Mucosa of stomach (tissue), 1 donor: ENCODE data around the gene ZNF398.

Source experiments
- H3K27me3 ChIP-seq: one replicate; pipeline ENCODE4 v1.7.0; 2013; ENCODE audit warnings: mild to moderate bottlenecking, low read length; ENCODE audit not compliant: control insufficient read depth, insufficient read depth
- H3K36me3 ChIP-seq: one replicate; pipeline ENCODE4 v1.7.0; 2013; ENCODE audit warnings: low read length; ENCODE audit not compliant: control insufficient read depth, insufficient read depth
- H3K4me1 ChIP-seq: one replicate; pipeline ENCODE4 v1.7.0; 2013; ENCODE audit warnings: mild to moderate bottlenecking, low read length; ENCODE audit not compliant: control insufficient read depth, insufficient read depth
- H3K4me3 ChIP-seq: one replicate; pipeline ENCODE4 v1.7.0; 2013; ENCODE audit warnings: low read length
- H3K9ac ChIP-seq: one replicate; pipeline ENCODE4 v1.7.0; 2013; ENCODE audit warnings: mild to moderate bottlenecking, low read length, moderate library complexity
- H3K9me3 ChIP-seq: one replicate; pipeline ENCODE4 v1.7.0; 2013; ENCODE audit warnings: mild to moderate bottlenecking, low read length, moderate library complexity; ENCODE audit not compliant: control insufficient read depth
- donor health status: Pancreatic carcinoma.

Gene ZNF398

GRCh38 chr7:149207324-149208035 lies 60.2 kb downstream of the ZNF398 start:
- Histone ChIP-seq H3K4me3 (no peak overlapping the region), H3K4me1 (peaks cover 12% of the 10 kb centered on the region), H3K27me3 (no peaks in the 10 kb centered on the region), H3K9ac (no peak overlapping the region), H3K36me3 (peaks cover 28% of the 10 kb centered on the region), H3K9me3 (no peaks in the 10 kb centered on the region)

- H3K36me3 ChIP-seq: peaks cover 28% of the 10 kb centered on the region
Measured at GRCh38 chr7:149209518-149210269, 62.4 kb downstream of the ZNF398 start.

GRCh38 chr7:149210551-149210950 lies 63.3 kb downstream of the ZNF398 start:
- Histone ChIP-seq H3K4me1 (peaks cover 10% of the 10 kb centered on the region), H3K27me3 (no peaks in the 10 kb centered on the region), H3K4me3 (no peak overlapping the region), H3K36me3 (peaks cover 30% of the 10 kb centered on the region), H3K9me3 (no peaks in the 10 kb centered on the region), H3K9ac (no peak overlapping the region)

More at GRCh38 chr7:149209518-149210269, 62.4 kb downstream of the ZNF398 start:
- Histone ChIP-seq H3K9ac (no peak overlapping the region), H3K4me1 (peaks cover 12% of the 10 kb centered on the region), H3K4me3 (no peak overlapping the region), H3K27me3 (no peaks in the 10 kb centered on the region), H3K9me3 (no peaks in the 10 kb centered on the region)

GRCh38 chr7:149214020-149214720 lies 66.9 kb downstream of the ZNF398 start:
- Histone ChIP-seq H3K4me1 (no peaks in the 10 kb centered on the region), H3K9ac (no peak overlapping the region), H3K9me3 (no peaks in the 10 kb centered on the region), H3K27me3 (no peaks in the 10 kb centered on the region), H3K36me3 (peaks cover 25% of the 10 kb centered on the region), H3K4me3 (no peak overlapping the region)

GRCh38 chr7:149216402-149216801 lies 69.1 kb downstream of the ZNF398 start:
- H3K4me1 ChIP-seq: no peaks in the 10 kb centered on the region
- H3K4me3 ChIP-seq: no peak overlapping the region
- H3K36me3 ChIP-seq: peaks cover 18% of the 10 kb centered on the region
- H3K9me3 ChIP-seq: no peaks in the 10 kb centered on the region
- no peak overlapping the region for H3K9ac ChIP-seq
- H3K27me3 ChIP-seq: no peaks in the 10 kb centered on the region

- H3K36me3 ChIP-seq: peaks cover 18% of the 10 kb centered on the region
- no peak overlapping the region for H3K9ac ChIP-seq
- H3K4me3 ChIP-seq: no peak overlapping the region
- no peaks in the 10 kb centered on the region for H3K27me3 ChIP-seq
- no peaks in the 10 kb centered on the region for H3K4me1 ChIP-seq
- H3K9me3 ChIP-seq: no peaks in the 10 kb centered on the region
Measured at GRCh38 chr7:149217570-149217969, 70.3 kb downstream of the ZNF398 start.

GRCh38 chr7:149218469-149219420 lies 71.5 kb downstream of the ZNF398 start:
- H3K27me3 ChIP-seq: no peaks in the 10 kb centered on the region
- H3K9ac ChIP-seq: no peak overlapping the region
- H3K4me3 ChIP-seq: no peak overlapping the region
- H3K4me1 ChIP-seq: no peaks in the 10 kb centered on the region
- peaks cover 18% of the 10 kb centered on the region for H3K36me3 ChIP-seq
- no peaks in the 10 kb centered on the region for H3K9me3 ChIP-seq

- Histone ChIP-seq H3K9ac (no peak overlapping the region), H3K36me3 (peaks cover 8% of the 10 kb centered on the region), H3K4me1 (no peaks in the 10 kb centered on the region), H3K27me3 (no peaks in the 10 kb centered on the region), H3K4me3 (no peak overlapping the region), H3K9me3 (no peaks in the 10 kb centered on the region)
Measured at GRCh38 chr7:149220534-149220933, 73.3 kb downstream of the ZNF398 start.

GRCh38 chr7:149223176-149223575 lies 75.9 kb downstream of the ZNF398 start:
- H3K4me3 ChIP-seq: no peak overlapping the region
- H3K9me3 ChIP-seq: no peaks in the 10 kb centered on the region
- no peaks in the 10 kb centered on the region for H3K27me3 ChIP-seq
- H3K4me1 ChIP-seq: no peaks in the 10 kb centered on the region
- peaks cover 4% of the 10 kb centered on the region for H3K36me3 ChIP-seq
- no peak overlapping the region for H3K9ac ChIP-seq

GRCh38 chr7:149223761-149224160 lies 76.5 kb downstream of the ZNF398 start:
- Histone ChIP-seq H3K9ac (no peak overlapping the region), H3K27me3 (no peaks in the 10 kb centered on the region), H3K4me1 (no peaks in the 10 kb centered on the region), H3K4me3 (no peak overlapping the region), H3K36me3 (peaks cover 4% of the 10 kb centered on the region), H3K9me3 (no peaks in the 10 kb centered on the region)

- H3K4me3 ChIP-seq: no peak overlapping the region
- H3K36me3 ChIP-seq: no peaks in the 10 kb centered on the region
- no peaks in the 10 kb centered on the region for H3K9me3 ChIP-seq
- H3K4me1 ChIP-seq: no peaks in the 10 kb centered on the region
- H3K27me3 ChIP-seq: no peaks in the 10 kb centered on the region
- H3K9ac ChIP-seq: no peak overlapping the region
Measured at GRCh38 chr7:149224352-149224751, 77.1 kb downstream of the ZNF398 start.
